Skeletal muscle satellite cell (primary cell): ENCODE data around the gene ANKRD28.
A peak's percentile ranks its signal among the peaks of the same experiment; 100 is the strongest.
"Not testable (repeated sequence)": the region's sequence is repeated elsewhere in the genome, so short reads cannot be mapped to it uniquely, and the experiment has no call there.

Experiments
- H3K27me3 ChIP-seq: 2 replicates; pipeline ENCODE4 v1.7.0; 2013; ENCODE audit warnings: low read length; ENCODE audit not compliant: control insufficient read depth, insufficient read depth
- H3K36me3 ChIP-seq: 2 replicates; pipeline ENCODE4 v1.7.0; 2013; ENCODE audit warnings: mild to moderate bottlenecking, control low read depth, low read length; ENCODE audit not compliant: insufficient read depth
- H3K4me1 ChIP-seq: 2 replicates; pipeline ENCODE4 v1.7.0; 2013; ENCODE audit warnings: low read length; ENCODE audit not compliant: control insufficient read depth, insufficient read depth
- H3K4me2 ChIP-seq: 2 replicates; pipeline ENCODE4 v1.7.0; 2013; ENCODE audit warnings: mild to moderate bottlenecking, low read length
- H3K4me3 ChIP-seq: 2 replicates; pipeline ENCODE4 v1.7.0; 2013; ENCODE audit warnings: low read length
- H3K9ac ChIP-seq: 2 replicates; pipeline ENCODE4 v1.7.0; 2013; ENCODE audit warnings: mild to moderate bottlenecking, low read depth, low read length, moderate library complexity
- H3K9me3 ChIP-seq: replicated peaks from 2 replicates; pipeline ENCODE4 v1.7.0; 2013; ENCODE audit warnings: mild to moderate bottlenecking, control low read depth, low read length

ANKRD28 gene

DNA sequence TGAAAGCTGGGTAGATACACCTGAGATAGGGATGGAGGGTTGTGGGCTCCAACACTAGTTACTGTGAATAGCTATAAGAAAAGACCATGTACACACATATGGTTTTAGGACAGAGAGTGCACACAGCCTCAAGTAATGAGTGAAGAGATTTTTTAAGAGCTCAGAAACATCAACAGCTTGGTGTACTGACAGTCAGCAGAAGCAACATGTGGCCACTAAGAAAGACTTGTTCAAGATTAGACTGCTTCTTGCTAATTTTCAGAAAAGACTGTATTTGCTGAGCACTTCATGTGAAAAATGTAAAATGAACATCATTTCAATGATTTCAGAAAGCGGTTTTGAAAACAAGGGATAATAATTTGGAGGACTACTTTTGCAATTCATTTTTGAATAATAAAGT, 10.3 kb downstream of the ANKRD28 start:
- H3K36me3 ChIP-seq = peaks cover 88% of the 10 kb centered on the region
- H3K4me3 ChIP-seq = no peak overlapping the region
- H3K9me3 ChIP-seq = peaks cover 5% of the 10 kb centered on the region
- H3K27me3 ChIP-seq = no peaks in the 10 kb centered on the region
- H3K9ac ChIP-seq = no peak overlapping the region
- H3K4me2 ChIP-seq = peak overlapping the region; percentile 4
- H3K4me1 ChIP-seq = peaks cover 67% of the 10 kb centered on the region

- Histone ChIP-seq H3K4me1 (peaks cover 75% of the 10 kb centered on the region), H3K27me3 (no peaks in the 10 kb centered on the region), H3K9ac (peak overlapping the region; percentile 73), H3K4me2 (peak overlapping the region; percentile 69), H3K9me3 (no peaks in the 10 kb centered on the region), H3K36me3 (peaks cover 76% of the 10 kb centered on the region), H3K4me3 (peak overlapping the region; percentile 49)
These were observed 14.3 kb downstream of the ANKRD28 start for GRCh38 chr3:15783361-15783969.

DNA sequence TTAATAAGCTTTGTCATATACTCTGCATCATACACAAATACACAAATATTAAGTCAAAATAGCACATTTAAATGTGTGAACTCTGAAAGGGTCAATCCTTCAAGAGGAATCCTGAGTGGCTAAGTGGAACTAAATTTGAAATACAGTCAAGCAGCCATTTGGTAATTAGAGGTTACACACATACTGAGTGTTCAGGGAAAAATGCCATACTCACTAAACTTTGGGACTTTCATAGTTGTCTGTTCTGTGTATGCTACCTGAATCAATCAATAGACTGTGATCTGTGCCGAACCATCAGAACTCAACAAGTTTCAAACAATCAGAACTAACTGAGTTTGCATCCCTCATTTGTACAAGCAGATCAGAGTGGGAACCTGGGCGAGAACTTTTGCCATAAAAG, 15.3 kb downstream of the ANKRD28 start:
- peaks cover 78% of the 10 kb centered on the region for H3K4me1 ChIP-seq
- peak overlapping the region; percentile 49 for H3K4me3 ChIP-seq
- peak overlapping the region; percentile 69 for H3K4me2 ChIP-seq
- H3K36me3 ChIP-seq = peaks cover 77% of the 10 kb centered on the region
- H3K27me3 ChIP-seq = no peaks in the 10 kb centered on the region
- peak overlapping the region; percentile 73 for H3K9ac ChIP-seq
- no peaks in the 10 kb centered on the region for H3K9me3 ChIP-seq

GRCh38 chr3:15781637-15782402, 16.0 kb downstream of the ANKRD28 start:
- peak overlapping the region; percentile 73 for H3K9ac ChIP-seq
- H3K4me3 ChIP-seq = peak overlapping the region; percentile 49

GRCh38 chr3:15781131-15781530, 16.6 kb downstream of the ANKRD28 start:
- peak overlapping the region; percentile 69 for H3K4me2 ChIP-seq
- H3K4me3 ChIP-seq = peak overlapping the region; percentile 4
- peak overlapping the region; percentile 73 for H3K9ac ChIP-seq
- H3K36me3 ChIP-seq = peaks cover 75% of the 10 kb centered on the region
- H3K27me3 ChIP-seq = no peaks in the 10 kb centered on the region
- H3K9me3 ChIP-seq = no peaks in the 10 kb centered on the region
- H3K4me1 ChIP-seq = peaks cover 73% of the 10 kb centered on the region

More at GRCh38 chr3:15781637-15782402, 16.0 kb downstream of the ANKRD28 start:
- Histone ChIP-seq H3K36me3 (peaks cover 75% of the 10 kb centered on the region), H3K4me2 (peak overlapping the region; percentile 69), H3K9me3 (no peaks in the 10 kb centered on the region), H3K27me3 (no peaks in the 10 kb centered on the region), H3K4me1 (peaks cover 74% of the 10 kb centered on the region)

GRCh38 chr3:15779111-15779510, 18.7 kb downstream of the ANKRD28 start:
- peaks cover 69% of the 10 kb centered on the region for H3K36me3 ChIP-seq
- H3K27me3 ChIP-seq = no peaks in the 10 kb centered on the region
- peaks cover 64% of the 10 kb centered on the region for H3K4me1 ChIP-seq
- no peak overlapping the region for H3K9ac ChIP-seq
- no peak overlapping the region for H3K4me2 ChIP-seq
- H3K9me3 ChIP-seq = no peaks in the 10 kb centered on the region
- no peak overlapping the region for H3K4me3 ChIP-seq

- Histone ChIP-seq H3K36me3 (peaks cover 74% of the 10 kb centered on the region), H3K27me3 (no peaks in the 10 kb centered on the region), H3K9ac (no peak overlapping the region), H3K4me1 (peaks cover 58% of the 10 kb centered on the region), H3K4me3 (no peak overlapping the region), H3K9me3 (no peaks in the 10 kb centered on the region), H3K4me2 (no peak overlapping the region)
These were observed 19.4 kb downstream of the ANKRD28 start for GRCh38 chr3:15778332-15778858.

- not testable (repeated sequence) for H3K27me3 ChIP-seq, H3K9ac ChIP-seq, H3K9me3 ChIP-seq, H3K4me3 ChIP-seq, H3K4me2 ChIP-seq
- Histone ChIP-seq H3K36me3 (peaks cover 85% of the 10 kb centered on the region), H3K4me1 (peaks cover 33% of the 10 kb centered on the region)
These were observed 22.7 kb downstream of the ANKRD28 start for GRCh38 chr3:15774931-15775560.

DNA sequence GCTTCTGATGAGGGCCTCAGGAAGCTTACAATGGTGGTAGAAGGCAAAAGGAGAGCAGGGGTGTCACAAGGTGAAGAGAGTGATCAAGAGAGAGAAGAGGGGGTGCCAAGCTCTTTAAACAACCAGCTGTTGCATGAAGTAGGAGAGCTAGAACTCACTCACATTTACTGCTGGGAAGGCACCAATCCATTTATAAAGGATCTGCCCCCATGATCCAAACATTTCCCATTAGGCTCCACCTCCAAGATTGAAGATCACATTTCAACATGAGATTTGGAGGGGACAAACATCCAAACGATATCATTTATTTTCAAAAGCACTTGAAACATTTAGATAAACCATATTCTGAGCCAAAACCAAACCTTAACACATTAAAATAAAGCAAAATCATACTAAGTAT, 26.3 kb downstream of the ANKRD28 start:
- no peak overlapping the region for H3K9ac ChIP-seq
- H3K4me3 ChIP-seq = no peak overlapping the region
- no peaks in the 10 kb centered on the region for H3K27me3 ChIP-seq
- H3K4me1 ChIP-seq = peaks cover 48% of the 10 kb centered on the region
- H3K9me3 ChIP-seq = no peaks in the 10 kb centered on the region
- peaks cover 61% of the 10 kb centered on the region for H3K36me3 ChIP-seq
- no peak overlapping the region for H3K4me2 ChIP-seq

- no peaks in the 10 kb centered on the region for H3K9me3 ChIP-seq
- no peak overlapping the region for H3K4me3 ChIP-seq
- peak overlapping the region; percentile 38 for H3K4me2 ChIP-seq
- H3K4me1 ChIP-seq = peaks cover 42% of the 10 kb centered on the region
- peak overlapping the region; percentile 72 for H3K9ac ChIP-seq
- peaks cover 65% of the 10 kb centered on the region for H3K36me3 ChIP-seq
- no peaks in the 10 kb centered on the region for H3K27me3 ChIP-seq
These were observed 28.4 kb downstream of the ANKRD28 start for GRCh38 chr3:15769256-15769915.
